Neural progenitor cell (in vitro differentiated cells): ENCODE measurements around the gene SLC1A1. TPM values are rescaled to one million over a fixed set of nuclear protein-coding genes. Genes with fewer than 3 reads are reported as not detected.

Experiments used
- DNase-seq: peaks from one replicate; pipeline ENCODE4 v3.0.0-alpha.2; 2016; ENCODE audit warnings: low spot score
- H2AFZ ChIP-seq: fragments of 200-600 bp; sonication (generic); replicated peaks from 2 replicates; pipeline ENCODE4 v1.6.1; 2016; ENCODE audit warnings: antibody characterized with exemption
- H3F3A ChIP-seq: fragments of 200-600 bp; sonication (generic); 2 replicates; pipeline ENCODE4 v1.6.1; 2016; ENCODE audit warnings: antibody characterized with exemption, low read depth
- H3K27ac ChIP-seq: fragments of 200-600 bp; sonication (generic); 2 replicates; pipeline ENCODE4 v1.5.1; 2016; ENCODE audit warnings: mild to moderate bottlenecking
- H3K27me3 ChIP-seq: fragments of 200-600 bp; sonication (generic); 2 replicates; pipeline ENCODE4 v1.6.1; 2016; ENCODE audit warnings: mild to moderate bottlenecking, moderate library complexity
- H3K36me3 ChIP-seq: fragments of 200-600 bp; sonication (generic); 2 replicates; pipeline ENCODE4 v1.5.1; 2016
- H3K4me1 ChIP-seq: fragments of 200-600 bp; sonication (generic); 2 replicates; pipeline ENCODE4 v1.6.1; 2016; ENCODE audit warnings: mixed run types
- H3K4me2 ChIP-seq: fragments of 200-600 bp; sonication (generic); 2 replicates; pipeline ENCODE4 v1.6.1; 2016
- H3K4me3 ChIP-seq: fragments of 200-600 bp; sonication (generic); 2 replicates; pipeline ENCODE4 v1.5.1; 2016
- H3K79me2 ChIP-seq: fragments of 200-600 bp; sonication (generic); 2 replicates; pipeline ENCODE4 v1.6.1; 2016; ENCODE audit warnings: low read depth
- H3K9ac ChIP-seq: fragments of 200-600 bp; sonication (generic); 2 replicates; pipeline ENCODE4 v1.6.1; 2016
- H3K9me3 ChIP-seq: fragments of 200-600 bp; sonication (generic); 2 replicates; pipeline ENCODE4 v1.5.1; 2016; ENCODE audit warnings: low read depth
- H4K20me1 ChIP-seq: fragments of 200-600 bp; sonication (generic); 2 replicates; pipeline ENCODE4 v1.6.1; 2016; ENCODE audit warnings: low read depth
- H3K27ac Mint-ChIP-seq: 3 replicates; pipeline ENCODE4 v1.8.0; 2021; ENCODE audit warnings: mixed read lengths
- H3K27me3 Mint-ChIP-seq: 2 replicates; pipeline ENCODE4 v1.8.0; 2022; ENCODE audit warnings: low read depth, mild to moderate bottlenecking, inconsistent platforms, moderate library complexity, mixed read lengths; ENCODE audit not compliant: insufficient read depth
- H3K36me3 Mint-ChIP-seq: 3 replicates; pipeline ENCODE4 v1.8.0; 2021; ENCODE audit warnings: mixed read lengths
- H3K4me1 Mint-ChIP-seq: 3 replicates; pipeline ENCODE4 v1.8.0; 2021; ENCODE audit warnings: mixed read lengths
- H3K4me3 Mint-ChIP-seq: 3 replicates; pipeline ENCODE4 v1.8.0; 2021; ENCODE audit warnings: mild to moderate bottlenecking, moderate library complexity, mixed read lengths
- H3K9me3 Mint-ChIP-seq: 3 replicates; pipeline ENCODE4 v1.8.0; 2020; ENCODE audit warnings: mixed read lengths
- EZH2 ChIP-seq: fragments of 200-600 bp; sonication (generic); IDR thresholded peaks from 2 replicates; pipeline ENCODE4 v1.6.1; 2017; ENCODE audit warnings: antibody characterized with exemption, mild to moderate bottlenecking, moderate library complexity
- EZH2phosphoT487 ChIP-seq: fragments of 200-600 bp; sonication (generic); IDR thresholded peaks from 2 replicates; pipeline ENCODE4 v1.6.1; 2017; ENCODE audit warnings: antibody characterized with exemption
- total RNA-seq: library from RNA; depleted of rRNA; stranded (reverse); fragments of >200 nt; gene quantifications from 2 replicates; pipeline ENCODE4 v1.2.3, GENCODE V29; 2015; ENCODE audit warnings: low replicate concordance
- TF ChIP-seq, protein P1 (sequence below): fragments of 200-600 bp; sonication (generic); IDR thresholded peaks from 2 replicates; pipeline ENCODE4 v1.5.1; 2017; ENCODE audit warnings: antibody characterized with exemption, mild to moderate bottlenecking

Gene SLC1A1
- total RNA-seq, 1 donor from 2014 or later = 16.2 TPM

- Histone ChIP-seq H3K9me3 (no peaks in the 10 kb centered on the region), H2AFZ (no peak overlapping the region), H4K20me1 (no peaks in the 10 kb centered on the region), H3K4me2 (no peak overlapping the region), H3K4me3 (no peak overlapping the region), H3K27ac (no peak overlapping the region), H3K9ac (no peak overlapping the region), H3F3A (no peaks in the 10 kb centered on the region), H3K79me2 (no peaks in the 10 kb centered on the region), H3K27me3 (no peaks in the 10 kb centered on the region), H3K36me3 (no peaks in the 10 kb centered on the region), H3K4me1 (no peaks in the 10 kb centered on the region)
- Mint-ChIP-seq H3K27me3 (no peaks in the 10 kb centered on the region), H3K4me1 (peaks cover 6% of the 10 kb centered on the region), H3K36me3 (no peaks in the 10 kb centered on the region), H3K27ac (no peak overlapping the region), H3K9me3 (peaks cover 17% of the 10 kb centered on the region), H3K4me3 (no peak overlapping the region)
- TF ChIP-seq, protein P1, sequence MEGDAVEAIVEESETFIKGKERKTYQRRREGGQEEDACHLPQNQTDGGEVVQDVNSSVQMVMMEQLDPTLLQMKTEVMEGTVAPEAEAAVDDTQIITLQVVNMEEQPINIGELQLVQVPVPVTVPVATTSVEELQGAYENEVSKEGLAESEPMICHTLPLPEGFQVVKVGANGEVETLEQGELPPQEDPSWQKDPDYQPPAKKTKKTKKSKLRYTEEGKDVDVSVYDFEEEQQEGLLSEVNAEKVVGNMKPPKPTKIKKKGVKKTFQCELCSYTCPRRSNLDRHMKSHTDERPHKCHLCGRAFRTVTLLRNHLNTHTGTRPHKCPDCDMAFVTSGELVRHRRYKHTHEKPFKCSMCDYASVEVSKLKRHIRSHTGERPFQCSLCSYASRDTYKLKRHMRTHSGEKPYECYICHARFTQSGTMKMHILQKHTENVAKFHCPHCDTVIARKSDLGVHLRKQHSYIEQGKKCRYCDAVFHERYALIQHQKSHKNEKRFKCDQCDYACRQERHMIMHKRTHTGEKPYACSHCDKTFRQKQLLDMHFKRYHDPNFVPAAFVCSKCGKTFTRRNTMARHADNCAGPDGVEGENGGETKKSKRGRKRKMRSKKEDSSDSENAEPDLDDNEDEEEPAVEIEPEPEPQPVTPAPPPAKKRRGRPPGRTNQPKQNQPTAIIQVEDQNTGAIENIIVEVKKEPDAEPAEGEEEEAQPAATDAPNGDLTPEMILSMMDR = no peak
- no peak for TF ChIP-seq EZH2
- TF ChIP-seq EZH2phosphoT487 = no peak
- DNase-seq = no peak
These were observed 47.3 kb downstream of the SLC1A1 start for GRCh38 chr9:4537581-4537980.

DNA sequence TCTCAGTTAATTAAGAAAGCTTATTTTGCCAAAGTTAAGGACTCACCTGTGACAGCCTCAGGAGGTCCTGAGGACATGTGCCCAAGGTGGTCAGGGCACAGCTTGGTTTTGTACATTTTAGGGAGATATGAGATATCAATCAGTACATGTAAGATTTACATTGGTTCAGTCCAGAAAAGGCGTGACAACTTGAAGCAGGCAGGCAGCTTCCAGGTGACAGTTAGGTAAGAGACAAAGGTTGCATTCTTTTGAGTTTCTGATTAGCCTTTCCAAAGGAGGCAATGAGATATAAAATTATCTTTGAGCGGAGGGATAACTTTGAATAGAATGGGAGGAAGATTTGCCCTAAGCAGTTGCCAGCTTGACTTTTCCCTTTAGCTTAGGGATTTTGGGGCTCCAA lies 47.8 kb downstream of the SLC1A1 start:
- Mint-ChIP-seq H3K27me3 (no peaks in the 10 kb centered on the region), H3K4me3 (no peak overlapping the region), H3K9me3 (peaks cover 16% of the 10 kb centered on the region), H3K27ac (no peak overlapping the region), H3K36me3 (no peaks in the 10 kb centered on the region), H3K4me1 (peaks cover 6% of the 10 kb centered on the region)
- no peaks in the 10 kb centered on the region for H3K27me3 ChIP-seq
- no peak overlapping the region for H2AFZ ChIP-seq
- H3K4me3 ChIP-seq = no peak overlapping the region
- no peaks in the 10 kb centered on the region for H3K4me1 ChIP-seq
- no peak overlapping the region for H3K4me2 ChIP-seq
- H3F3A ChIP-seq = no peaks in the 10 kb centered on the region
- no peaks in the 10 kb centered on the region for H3K79me2 ChIP-seq
- no peak for DNase-seq
- H3K27ac ChIP-seq = no peak overlapping the region
- no peaks in the 10 kb centered on the region for H4K20me1 ChIP-seq
- TF ChIP-seq EZH2 (no peak), EZH2phosphoT487 (no peak)
- TF ChIP-seq, protein P1 = no peak
- H3K9me3 ChIP-seq = no peaks in the 10 kb centered on the region
- H3K36me3 ChIP-seq = no peaks in the 10 kb centered on the region
- no peak overlapping the region for H3K9ac ChIP-seq

- TF ChIP-seq EZH2 (no peak), EZH2phosphoT487 (no peak)
- TF ChIP-seq, protein P1 = no peak
- no peak overlapping the region for H3K27ac ChIP-seq
- H3K4me2 ChIP-seq = no peak overlapping the region
- Mint-ChIP-seq H3K9me3 (peaks cover 16% of the 10 kb centered on the region), H3K27ac (no peak overlapping the region), H3K36me3 (no peaks in the 10 kb centered on the region), H3K4me3 (no peak overlapping the region), H3K4me1 (peaks cover 6% of the 10 kb centered on the region), H3K27me3 (no peaks in the 10 kb centered on the region)
- H3K4me1 ChIP-seq = no peaks in the 10 kb centered on the region
- no peaks in the 10 kb centered on the region for H4K20me1 ChIP-seq
- H3K79me2 ChIP-seq = no peaks in the 10 kb centered on the region
- no peaks in the 10 kb centered on the region for H3K36me3 ChIP-seq
- H3K9me3 ChIP-seq = no peaks in the 10 kb centered on the region
- H2AFZ ChIP-seq = no peak overlapping the region
- H3K27me3 ChIP-seq = no peaks in the 10 kb centered on the region
- DNase-seq = no peak
- no peak overlapping the region for H3K4me3 ChIP-seq
- no peak overlapping the region for H3K9ac ChIP-seq
- no peaks in the 10 kb centered on the region for H3F3A ChIP-seq
These were observed 48.4 kb downstream of the SLC1A1 start for GRCh38 chr9:4538621-4539020.
